ENCODE measurements around the gene RAB33B. TPM values are rescaled to one million over a fixed set of nuclear protein-coding genes. Genes with fewer than 3 reads are reported as not detected.
"Not testable (repeated sequence)": the region's sequence is repeated elsewhere in the genome, so short reads cannot be mapped to it uniquely, and the experiment has no call there.

The RAB33B gene
- total RNA-seq, 1 donor from 2014 or later: 9.8 TPM

- no peaks in the 10 kb centered on the region for H3K36me3 ChIP-seq
- H3K9me3 ChIP-seq: no peaks in the 10 kb centered on the region
- H3K4me3 ChIP-seq: no peak overlapping the region
- H3K27me3 ChIP-seq: no peaks in the 10 kb centered on the region
- H3K4me1 ChIP-seq: peaks cover 15% of the 10 kb centered on the region
- no peak for DNase-seq
- H3K27ac ChIP-seq: no peak overlapping the region
- no peak for ATAC-seq
- no peak for TF ChIP-seq CTCF (IDR thresholded peaks at IDR 0.05)
- intact Hi-C loops (cut with DNase I): no loop called here
Observed at GRCh38 chr4:139420652-139421051, 33.3 kb upstream of the RAB33B start.

GRCh38 chr4:139436122-139436521 is 17.8 kb upstream of the RAB33B start:
- ATAC-seq (no peak), DNase-seq (no peak)
- H3K9me3 ChIP-seq: no peaks in the 10 kb centered on the region
- H3K27me3 ChIP-seq: no peaks in the 10 kb centered on the region
- no peak overlapping the region for H3K4me3 ChIP-seq
- no peak overlapping the region for H3K27ac ChIP-seq
- H3K4me1 ChIP-seq: no peaks in the 10 kb centered on the region
- no peaks in the 10 kb centered on the region for H3K36me3 ChIP-seq
- no peak for TF ChIP-seq CTCF (IDR thresholded peaks at IDR 0.05)
- intact Hi-C loops (cut with DNase I): no loop called here

- H3K4me3 ChIP-seq: no peak overlapping the region
- intact Hi-C loops (cut with DNase I): no loop called here
- no peaks in the 10 kb centered on the region for H3K27me3 ChIP-seq
- no peak for DNase-seq
- H3K36me3 ChIP-seq: no peaks in the 10 kb centered on the region
- no peaks in the 10 kb centered on the region for H3K4me1 ChIP-seq
- H3K9me3 ChIP-seq: no peaks in the 10 kb centered on the region
- ATAC-seq: no peak
- TF ChIP-seq CTCF (IDR thresholded peaks at IDR 0.05): no peak
- H3K27ac ChIP-seq: no peak overlapping the region
Observed at GRCh38 chr4:139438141-139438540, 15.8 kb upstream of the RAB33B start.

GRCh38 chr4:139441029-139441428 is 12.9 kb upstream of the RAB33B start:
- Histone ChIP-seq H3K9me3 (no peaks in the 10 kb centered on the region), H3K4me1 (no peaks in the 10 kb centered on the region), H3K27ac (no peak overlapping the region), H3K36me3 (no peaks in the 10 kb centered on the region), H3K27me3 (no peaks in the 10 kb centered on the region), H3K4me3 (no peak overlapping the region)
- no peak for TF ChIP-seq CTCF (IDR thresholded peaks at IDR 0.05)
- DNase-seq: no peak
- intact Hi-C loops (cut with DNase I): no loop called here
- no peak for ATAC-seq

- intact Hi-C loops (cut with DNase I): no loop called here
- no peak overlapping the region for H3K27ac ChIP-seq
- H3K4me3 ChIP-seq: no peak overlapping the region
- DNase-seq: no peak
- TF ChIP-seq CTCF (IDR thresholded peaks at IDR 0.05): no peak
- H3K4me1 ChIP-seq: no peaks in the 10 kb centered on the region
- no peaks in the 10 kb centered on the region for H3K9me3 ChIP-seq
- no peaks in the 10 kb centered on the region for H3K27me3 ChIP-seq
- no peaks in the 10 kb centered on the region for H3K36me3 ChIP-seq
- ATAC-seq: no peak
Observed at GRCh38 chr4:139443661-139444060, 10.3 kb upstream of the RAB33B start.

- DNase-seq; H3K36me3 ChIP-seq; intact Hi-C loops (cut with DNase I); H3K27ac ChIP-seq; H3K27me3 ChIP-seq; H3K4me3 ChIP-seq; ATAC-seq; H3K4me1 ChIP-seq; H3K9me3 ChIP-seq: not testable (repeated sequence)
Observed at GRCh38 chr4:139444881-139445280, 9.0 kb upstream of the RAB33B start.

- H3K36me3 ChIP-seq; H3K9me3 ChIP-seq; H3K27ac ChIP-seq; H3K27me3 ChIP-seq; intact Hi-C loops (cut with DNase I); DNase-seq; H3K4me3 ChIP-seq; H3K4me1 ChIP-seq; ATAC-seq: not testable (repeated sequence)
Observed at GRCh38 chr4:139447078-139447477, 6.8 kb upstream of the RAB33B start.
